ENCODE results near the gene IL4R. TPM values are rescaled to one million over a fixed set of nuclear protein-coding genes. Genes with fewer than 3 reads are reported as not detected.

Gene IL4R
- total and polyA plus RNA-seq, 2 of the 8 experiments (the other 6 are each of a cell fraction or from before 2014, with no cell fraction given) = 29.1 to 29.4 TPM

- peaks cover 0 to 2% of the 10 kb centered on the region in 2 experiments for H4K20me1 ChIP-seq (replicated peaks in 1 of 2; ENCODE audit: control insufficient read depth in 1 of 2, insufficient read depth in 2 of 2, low read length in 2 of 2)
- H2BK15ac ChIP-seq (ENCODE audit: low read length) = no peak overlapping the region
- peaks cover 0 to 2% (median 0%) of the 10 kb centered on the region in 4 experiments; a peak in 3 of 7 replicates for H3K27me3 ChIP-seq (replicated peaks in 1 of 4; ENCODE audit: control insufficient read depth in 3 of 4, extremely low read depth in 1 of 4, insufficient read depth in 3 of 4, low read length in 3 of 4)
- no peak overlapping the region for H4K5ac ChIP-seq (ENCODE audit: insufficient read length, low read depth, low read length)
- H3K4me2 ChIP-seq (ENCODE audit: insufficient read depth in 1 of 2, low read depth in 2 of 2, low read length in 2 of 2) = no peak overlapping the region
- H3K27ac ChIP-seq (ENCODE audit: low read depth, low read length) = no peak overlapping the region
- no peak overlapping the region for H3K14ac ChIP-seq (ENCODE audit: insufficient read length)
- H4K91ac ChIP-seq (replicated peaks; ENCODE audit: insufficient read length, low read length) = no peak overlapping the region
- WGBS, 2 experiments (ENCODE audit: extremely low coverage in 1 of 2, insufficient coverage in 1 of 2, insufficient read length in 1 of 2, insufficient replicate concordance in 2 of 2, low coverage in 1 of 2, low lambda C conversion rate in 2 of 2, missing lambda C conversion rate in 1 of 2) = 89% methylated on average over 1 of the region's 1 CpG; no CpG with 5 or more reads in 1 of the 2 experiments
- H3K36me3 ChIP-seq (ENCODE audit: control insufficient read depth in 2 of 4, insufficient read depth in 4 of 4, low read length in 3 of 4) = no peaks in the 10 kb centered on the region
- no peak overlapping the region for H3K18ac ChIP-seq (ENCODE audit: extremely low read depth, low read length)
- H2BK120ac ChIP-seq (replicated peaks; ENCODE audit: low read depth, low read length) = no peak overlapping the region
- no peak overlapping the region for H3K4me3 ChIP-seq (ENCODE audit: extremely low read depth in 1 of 4, insufficient read depth in 2 of 4, low read depth in 3 of 4, low read length in 4 of 4)
- H2BK12ac ChIP-seq (ENCODE audit: low read depth, low read length) = no peak overlapping the region
- no peaks in the 10 kb centered on the region for H3K79me2 ChIP-seq (ENCODE audit: control insufficient read depth in 1 of 2, insufficient read depth in 2 of 2, low read length in 2 of 2)
- H2AFZ ChIP-seq (ENCODE audit: low read length) = no peak overlapping the region
- peaks cover 11% of the 10 kb centered on the region; the same call in 1 of the 2 replicates for H3K23me2 ChIP-seq (ENCODE audit: low read depth, low read length)
- no peak overlapping the region for H2BK20ac ChIP-seq (ENCODE audit: low read length)
- no peak overlapping the region for H2AK5ac ChIP-seq (ENCODE audit: low read depth, low read length)
- H3K4me1 ChIP-seq (replicated peaks in 1 of 4; ENCODE audit: control insufficient read depth in 3 of 4, insufficient read depth in 4 of 4, low read length in 3 of 4) = peaks cover 0 to 4% (median 0%) of the 10 kb centered on the region in 4 experiments; a peak in 1 of 7 replicates
- no peak overlapping the region for H3K23ac ChIP-seq (ENCODE audit: insufficient read length)
- H4K8ac ChIP-seq (ENCODE audit: extremely low read depth, insufficient read depth, low read length) = no peak overlapping the region
- TF ChIP-seq SP1 (IDR thresholded peaks at IDR 0.05; ENCODE audit: low read depth, low read length) (no peak), SP4 (IDR thresholded peaks at IDR 0.05; ENCODE audit: low read length) (no peak), SP2 (IDR thresholded peaks at IDR 0.05; ENCODE audit: low read length) (no peak), E2F6 (IDR thresholded peaks at IDR 0.05) (no peak), TAF1 (IDR thresholded peaks at IDR 0.05; ENCODE audit: low read depth, low read length) (no peak), CHD1 (IDR thresholded peaks at IDR 0.05; ENCODE audit: low read depth, low read length) (no peak)
- H3K4ac ChIP-seq (replicated peaks; ENCODE audit: insufficient read length, low read depth, low read length) = no peak overlapping the region
- ChIA-PET POLR2A (ENCODE audit: partially characterized antibody) (no interaction called here), CTCF (ENCODE audit: partially characterized antibody) (interaction anchor here (1.5 kb wide), 1 partner anchor 13 kb away, joined by 5 read pairs; no protein-coding TSS in a partner anchor)
- H2BK5ac ChIP-seq (ENCODE audit: low read depth, low read length) = no peak overlapping the region
- FAIRE-seq = no peak
- no peak for DNase-seq (ENCODE audit: low read depth in 1 of 2, low spot score in 2 of 2)
- H3K9ac ChIP-seq (replicated peaks in 1 of 4; ENCODE audit: extremely low read depth in 1 of 4, low read depth in 3 of 4, low read length in 3 of 4) = no peak overlapping the region
- H3K79me1 ChIP-seq (ENCODE audit: low read depth, low read length) = no peaks in the 10 kb centered on the region; the same call in 1 of the 2 replicates
- H3K9me3 ChIP-seq (ENCODE audit: insufficient read depth in 2 of 2, low read depth in 1 of 2, low read length in 1 of 2) = no peaks in the 10 kb centered on the region; a peak in 1 of 4 replicates
- H3K56ac ChIP-seq (replicated peaks; ENCODE audit: insufficient read length, low read depth, low read length) = no peak overlapping the region
These were observed 5.0 kb upstream of the IL4R start for GRCh38 chr16:27308792-27309191.

All from H1 (cell line).